Smooth muscle cell (in vitro differentiated cells): ENCODE measurements around the gene IQCE. TPM values are rescaled to one million over a fixed set of nuclear protein-coding genes. Genes with fewer than 3 reads are reported as not detected.

Experiments used
- DNase-seq: peaks from one replicate; lab custom pipeline; 2025; ENCODE audit not compliant: unreplicated experiment; lab: John Stamatoyannopoulos, UW
- H2AFZ ChIP-seq: fragments of 200-600 bp; sonication (generic); 2 replicates; pipeline ENCODE4 v1.6.0; 2016; ENCODE audit warnings: antibody characterized with exemption, low read depth, mild to moderate bottlenecking
- H3F3A ChIP-seq: fragments of 200-600 bp; sonication (generic); 2 replicates; pipeline ENCODE4 v1.6.0; 2017; ENCODE audit warnings: antibody characterized with exemption, low read depth
- H3K27ac ChIP-seq: fragments of 200-600 bp; sonication (generic); 2 replicates; pipeline ENCODE4 v1.5.1; 2016; ENCODE audit warnings: low read depth, mild to moderate bottlenecking
- H3K27me3 ChIP-seq: fragments of 200-600 bp; sonication (generic); 2 replicates; pipeline ENCODE4 v1.6.1; 2016; ENCODE audit warnings: low read depth, mild to moderate bottlenecking
- H3K36me3 ChIP-seq: fragments of 200-600 bp; sonication (generic); 2 replicates; pipeline ENCODE4 v1.5.1; 2016; ENCODE audit warnings: low read depth
- H3K4me1 ChIP-seq: fragments of 200-600 bp; sonication (generic); 2 replicates; pipeline ENCODE4 v1.5.1; 2016; ENCODE audit warnings: low read depth
- H3K4me2 ChIP-seq: fragments of 200-600 bp; sonication (generic); 2 replicates; pipeline ENCODE4 v1.6.0; 2016; ENCODE audit warnings: mild to moderate bottlenecking
- H3K4me3 ChIP-seq: fragments of 200-600 bp; sonication (generic); 2 replicates; pipeline ENCODE4 v1.5.1; 2016; ENCODE audit warnings: mild to moderate bottlenecking
- H3K79me2 ChIP-seq: fragments of 200-600 bp; sonication (generic); 2 replicates; pipeline ENCODE4 v1.6.0; 2016; ENCODE audit warnings: low read depth, mild to moderate bottlenecking
- H3K9ac ChIP-seq: fragments of 200-600 bp; sonication (generic); 2 replicates; pipeline ENCODE4 v1.6.0; 2016; ENCODE audit warnings: low read depth
- H3K9me3 ChIP-seq: fragments of 200-600 bp; sonication (generic); replicated peaks from 2 replicates; pipeline ENCODE4 v1.5.1; 2016; ENCODE audit warnings: low read depth
- H4K20me1 ChIP-seq: fragments of 200-600 bp; sonication (generic); 2 replicates; pipeline ENCODE4 v1.6.0; 2016; ENCODE audit warnings: low read depth
- WGBS: methylation state at CpG from one replicate; pipeline ENCODE4 v1.1.7; 2016; ENCODE audit warnings: low lambda C conversion rate; 5-methylcytosine and 5-hydroxymethylcytosine counted together
- polyA plus RNA-seq: library from polyadenylated mRNA; unstranded; fragments of >200 nt; fragmentation: Nextera tagmentation; extraction: Ambion mirVana; gene quantifications from 2 replicates; pipeline ENCODE4 v1.2.1, GENCODE V29; 2016
- total RNA-seq: library from RNA; depleted of rRNA; stranded (reverse); fragments of >200 nt; gene quantifications from 2 replicates; pipeline ENCODE4 v1.2.3, GENCODE V29; 2014
- TF ChIP-seq, protein P1 (sequence below): fragments of 200-600 bp; sonication (generic); IDR thresholded peaks from 2 replicates; pipeline ENCODE4 v1.5.1; 2017; ENCODE audit warnings: borderline replicate concordance, mild to moderate bottlenecking, antibody characterized with exemption; ENCODE audit not compliant: insufficient read depth, poor library complexity, severe bottlenecking

IQCE gene
- total and polyA plus RNA-seq, 2 experiments from 2014 or later = 5.8 to 12.7 TPM

DNA sequence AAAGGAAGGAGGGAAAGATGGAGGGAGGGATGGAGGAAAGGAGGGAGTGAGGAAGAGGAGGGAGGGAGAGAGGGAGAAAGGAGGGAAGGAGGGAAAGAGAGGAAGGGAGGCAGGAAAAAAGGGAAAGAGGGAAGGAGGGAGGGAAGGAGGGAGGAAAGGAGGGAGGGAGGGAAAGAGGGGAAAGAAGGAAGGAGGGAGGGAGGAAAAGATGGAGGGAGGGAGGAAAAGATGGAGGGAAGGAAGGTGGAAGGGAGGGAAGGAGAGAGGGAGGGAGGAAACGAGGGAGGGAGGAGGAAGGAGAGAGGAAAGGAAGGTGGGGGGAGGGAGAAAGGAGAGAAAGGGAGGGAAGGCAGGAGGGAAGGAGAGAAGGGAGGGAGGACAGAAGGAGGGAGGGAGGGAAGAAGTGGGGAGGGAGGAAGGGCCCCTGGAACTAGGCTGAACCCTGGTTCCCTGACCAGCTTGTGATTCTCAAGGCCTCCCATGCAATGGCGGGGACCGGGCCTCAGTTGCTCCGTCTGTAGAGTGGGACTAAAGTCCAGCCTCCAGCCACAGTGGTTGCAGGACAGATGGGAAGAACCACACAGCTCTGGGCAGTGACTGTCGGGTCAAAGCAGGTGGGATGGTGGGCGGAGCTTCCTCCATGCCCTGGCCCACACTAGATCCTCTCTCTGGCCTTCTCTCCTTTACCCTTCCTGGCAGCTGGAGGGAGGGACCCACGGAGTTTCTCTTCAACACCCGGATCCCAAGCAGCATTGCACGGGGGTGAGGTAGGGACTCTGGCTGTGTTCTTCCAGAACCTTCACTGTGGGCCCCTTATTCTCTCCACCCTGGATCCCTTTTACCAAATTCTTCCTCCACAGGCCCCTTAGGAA, 68.7 kb downstream of the IQCE start:
- H3K27me3 ChIP-seq = no peaks in the 10 kb centered on the region
- TF ChIP-seq, protein P1, sequence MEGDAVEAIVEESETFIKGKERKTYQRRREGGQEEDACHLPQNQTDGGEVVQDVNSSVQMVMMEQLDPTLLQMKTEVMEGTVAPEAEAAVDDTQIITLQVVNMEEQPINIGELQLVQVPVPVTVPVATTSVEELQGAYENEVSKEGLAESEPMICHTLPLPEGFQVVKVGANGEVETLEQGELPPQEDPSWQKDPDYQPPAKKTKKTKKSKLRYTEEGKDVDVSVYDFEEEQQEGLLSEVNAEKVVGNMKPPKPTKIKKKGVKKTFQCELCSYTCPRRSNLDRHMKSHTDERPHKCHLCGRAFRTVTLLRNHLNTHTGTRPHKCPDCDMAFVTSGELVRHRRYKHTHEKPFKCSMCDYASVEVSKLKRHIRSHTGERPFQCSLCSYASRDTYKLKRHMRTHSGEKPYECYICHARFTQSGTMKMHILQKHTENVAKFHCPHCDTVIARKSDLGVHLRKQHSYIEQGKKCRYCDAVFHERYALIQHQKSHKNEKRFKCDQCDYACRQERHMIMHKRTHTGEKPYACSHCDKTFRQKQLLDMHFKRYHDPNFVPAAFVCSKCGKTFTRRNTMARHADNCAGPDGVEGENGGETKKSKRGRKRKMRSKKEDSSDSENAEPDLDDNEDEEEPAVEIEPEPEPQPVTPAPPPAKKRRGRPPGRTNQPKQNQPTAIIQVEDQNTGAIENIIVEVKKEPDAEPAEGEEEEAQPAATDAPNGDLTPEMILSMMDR = no peak
- no peak overlapping the region for H3K4me3 ChIP-seq
- WGBS = 77% methylated on average over 9 of the region's 9 CpGs
- H2AFZ ChIP-seq = no peak overlapping the region
- H3K36me3 ChIP-seq = no peaks in the 10 kb centered on the region
- H3K9ac ChIP-seq = no peak overlapping the region
- H3K27ac ChIP-seq = no peak overlapping the region
- DNase-seq = no peak
- H4K20me1 ChIP-seq = peaks cover 3% of the 10 kb centered on the region
- H3K9me3 ChIP-seq = no peaks in the 10 kb centered on the region
- H3K4me2 ChIP-seq = no peak overlapping the region
- H3K79me2 ChIP-seq = peaks cover 5% of the 10 kb centered on the region
- H3F3A ChIP-seq = peaks cover 7% of the 10 kb centered on the region
- peaks cover 3% of the 10 kb centered on the region for H3K4me1 ChIP-seq

DNA sequence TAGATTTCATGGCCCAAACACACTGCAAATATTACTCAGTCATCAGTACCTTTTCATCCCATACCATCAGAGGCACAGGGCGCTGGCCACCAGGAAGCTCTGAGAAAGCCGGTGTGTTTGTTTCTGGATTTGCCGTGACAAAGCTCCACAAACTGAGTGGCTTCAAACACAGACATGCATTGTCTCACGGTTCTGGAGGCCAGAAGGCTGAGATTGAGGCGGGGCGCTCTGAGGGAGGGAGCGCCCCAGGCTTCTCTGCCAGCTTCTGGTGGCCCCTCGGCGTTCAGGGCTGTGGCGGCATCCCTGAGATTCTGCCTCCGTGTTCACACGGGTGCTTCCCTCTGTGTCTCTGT, 69.3 kb downstream of the IQCE start:
- peaks cover 3% of the 10 kb centered on the region for H3K4me1 ChIP-seq
- peaks cover 7% of the 10 kb centered on the region for H3F3A ChIP-seq
- no peaks in the 10 kb centered on the region for H3K36me3 ChIP-seq
- WGBS = 77% methylated on average over 12 of the region's 12 CpGs
- no peak for DNase-seq
- H3K79me2 ChIP-seq = peaks cover 11% of the 10 kb centered on the region
- H4K20me1 ChIP-seq = peaks cover 9% of the 10 kb centered on the region
- no peaks in the 10 kb centered on the region for H3K27me3 ChIP-seq
- H3K4me3 ChIP-seq = no peak overlapping the region
- no peak overlapping the region for H3K4me2 ChIP-seq
- no peak overlapping the region for H2AFZ ChIP-seq
- no peak overlapping the region for H3K27ac ChIP-seq
- H3K9me3 ChIP-seq = no peaks in the 10 kb centered on the region
- TF ChIP-seq, protein P1 = no peak
- no peak overlapping the region for H3K9ac ChIP-seq

DNA sequence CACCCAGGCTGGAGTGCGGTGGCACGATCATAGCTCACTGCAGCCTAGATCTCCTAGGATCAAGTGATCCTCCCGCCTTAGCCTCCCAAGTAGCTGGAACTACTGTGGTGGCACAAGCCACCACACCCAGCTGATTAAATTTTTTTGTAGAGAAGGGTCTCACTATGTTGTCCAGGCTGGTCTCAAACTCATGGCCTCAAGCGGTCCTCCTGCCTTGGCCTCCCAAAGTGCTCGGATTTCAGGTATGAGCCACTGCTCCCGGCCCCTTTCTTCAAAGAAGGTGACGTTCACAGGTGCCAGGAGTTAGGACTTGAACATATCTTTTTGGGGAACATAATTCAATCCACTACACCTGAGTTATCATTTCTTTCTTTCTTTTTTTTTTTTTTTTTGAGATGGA, 70.1 kb downstream of the IQCE start:
- DNase-seq = no peak
- TF ChIP-seq, protein P1 = no peak
- H3K4me1 ChIP-seq = peaks cover 7% of the 10 kb centered on the region
- WGBS = 94% methylated on average over 7 of the region's 7 CpGs
- H3K27ac ChIP-seq = no peak overlapping the region
- H3K4me2 ChIP-seq = no peak overlapping the region
- H2AFZ ChIP-seq = no peak overlapping the region
- no peak overlapping the region for H3K4me3 ChIP-seq
- no peak overlapping the region for H3K9ac ChIP-seq
- no peaks in the 10 kb centered on the region for H3K36me3 ChIP-seq
- peaks cover 15% of the 10 kb centered on the region for H3K79me2 ChIP-seq
- no peaks in the 10 kb centered on the region for H3K27me3 ChIP-seq
- H4K20me1 ChIP-seq = peaks cover 17% of the 10 kb centered on the region
- H3F3A ChIP-seq = peaks cover 12% of the 10 kb centered on the region
- H3K9me3 ChIP-seq = no peaks in the 10 kb centered on the region
